Keratinocyte (primary cell): ENCODE results near the gene JAG2.

Source experiments
- EZH2 ChIP-seq: IDR thresholded peaks from one replicate; pipeline ENCODE4 v1.6.1; 2012; ENCODE audit warnings: inconsistent platforms, mild to moderate bottlenecking, low read length, moderate library complexity
- TF ChIP-seq, protein P1 (sequence below), 3 experiments: IDR thresholded peaks in 1 of 3; conservative IDR thresholded peaks in 1 of 3; optimal IDR thresholded peaks in 1 of 3; 2 replicates in 2 of 3; 3 replicates in 1 of 3; pipeline versions ENCODE3 to v1.5.1; 2011; ENCODE audit warnings: low read length in 3 of 3, mild to moderate bottlenecking in 3 of 3, moderate library complexity in 2 of 3, control low read depth in 1 of 3, inconsistent platforms in 1 of 3; ENCODE audit not compliant: insufficient read depth in 2 of 3; ENCODE audit errors: extremely low read depth in 1 of 3

DNA sequence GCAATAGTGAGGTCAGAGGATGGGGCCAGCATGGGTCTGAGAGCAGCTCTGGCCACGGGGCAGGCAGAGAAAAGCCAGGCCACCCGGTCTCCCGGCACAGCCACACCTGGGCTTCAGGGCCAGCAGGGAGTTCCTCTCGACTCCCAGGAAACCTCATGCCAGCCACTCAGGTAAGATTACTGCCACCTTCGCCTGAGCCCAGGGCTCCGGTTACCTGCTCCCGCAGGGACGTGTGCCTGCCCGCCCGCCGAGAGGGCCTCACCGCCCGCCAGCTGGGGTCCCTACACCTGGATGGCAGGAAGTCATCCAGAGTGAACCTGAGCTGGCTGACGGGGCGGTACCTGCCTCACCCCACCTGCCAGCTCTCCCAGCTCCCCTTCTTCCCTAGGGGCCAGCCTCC, 7.3 kb downstream of the JAG2 start:
- TF ChIP-seq, protein P1, sequence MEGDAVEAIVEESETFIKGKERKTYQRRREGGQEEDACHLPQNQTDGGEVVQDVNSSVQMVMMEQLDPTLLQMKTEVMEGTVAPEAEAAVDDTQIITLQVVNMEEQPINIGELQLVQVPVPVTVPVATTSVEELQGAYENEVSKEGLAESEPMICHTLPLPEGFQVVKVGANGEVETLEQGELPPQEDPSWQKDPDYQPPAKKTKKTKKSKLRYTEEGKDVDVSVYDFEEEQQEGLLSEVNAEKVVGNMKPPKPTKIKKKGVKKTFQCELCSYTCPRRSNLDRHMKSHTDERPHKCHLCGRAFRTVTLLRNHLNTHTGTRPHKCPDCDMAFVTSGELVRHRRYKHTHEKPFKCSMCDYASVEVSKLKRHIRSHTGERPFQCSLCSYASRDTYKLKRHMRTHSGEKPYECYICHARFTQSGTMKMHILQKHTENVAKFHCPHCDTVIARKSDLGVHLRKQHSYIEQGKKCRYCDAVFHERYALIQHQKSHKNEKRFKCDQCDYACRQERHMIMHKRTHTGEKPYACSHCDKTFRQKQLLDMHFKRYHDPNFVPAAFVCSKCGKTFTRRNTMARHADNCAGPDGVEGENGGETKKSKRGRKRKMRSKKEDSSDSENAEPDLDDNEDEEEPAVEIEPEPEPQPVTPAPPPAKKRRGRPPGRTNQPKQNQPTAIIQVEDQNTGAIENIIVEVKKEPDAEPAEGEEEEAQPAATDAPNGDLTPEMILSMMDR (optimal IDR thresholded peaks at IDR 0.05 in 1 of 3, IDR thresholded peaks at IDR 0.05 in 1 of 3, conservative IDR thresholded peaks at IDR 0.05 in 1 of 3; ENCODE audit: extremely low read depth in 1 of 3, insufficient read depth in 2 of 3, low read length in 3 of 3), result no peak
- TF ChIP-seq EZH2, result no peak
